Activated CD4-positive, alpha-beta T cell treated with anti-CD3 and anti-CD28 coated beads, Interleukin-2, amount 10 ng/mL, durations not matched to agents 24 days and 14 days (primary cell): ENCODE measurements around the gene ZSWIM8. TPM values are rescaled to one million over a fixed set of nuclear protein-coding genes. Genes with fewer than 3 reads are reported as not detected.

Experiments used
- DNase-seq: peaks from one replicate; pipeline ENCODE4 v3.0.0; 2022
- H3K27ac Mint-ChIP-seq: one replicate; pipeline ENCODE4 v1.8.0; 2022; ENCODE audit warnings: mild to moderate bottlenecking, mixed read lengths
- H3K27me3 Mint-ChIP-seq: one replicate; pipeline ENCODE4 v1.8.0; 2022; ENCODE audit warnings: mixed read lengths
- H3K36me3 Mint-ChIP-seq: one replicate; pipeline ENCODE4 v1.8.0; 2022; ENCODE audit warnings: low read depth, mild to moderate bottlenecking, mixed read lengths
- H3K4me1 Mint-ChIP-seq: one replicate; pipeline ENCODE4 v1.8.0; 2021; ENCODE audit warnings: mixed read lengths
- H3K4me3 Mint-ChIP-seq: one replicate; pipeline ENCODE4 v1.8.0; 2022; ENCODE audit warnings: mild to moderate bottlenecking, moderate library complexity, mixed read lengths
- H3K9me3 Mint-ChIP-seq: one replicate; pipeline ENCODE4 v1.8.0; 2021; ENCODE audit warnings: mixed read lengths
- intact Hi-C: fragments of 100-400 bp; cut with micrococcal nuclease; formaldehyde crosslinking; loops from one replicate; pipeline ENCODE4 v1.15.1; 2023
- total RNA-seq: library from RNA; stranded (reverse); gene quantifications from 2 replicates; pipeline ENCODE4 v1.2.3, GENCODE V29; 2022

The ZSWIM8 gene
- total RNA-seq, 1 donor from 2014 or later = 50.8 TPM

GRCh38 chr10:73840403-73841060 is 55.1 kb downstream of the ZSWIM8 start:
- Mint-ChIP-seq H3K36me3 (peaks cover 28% of the 10 kb centered on the region), H3K4me3 (no peak overlapping the region), H3K27me3 (no peaks in the 10 kb centered on the region), H3K27ac (no peak overlapping the region), H3K4me1 (no peaks in the 10 kb centered on the region), H3K9me3 (no peaks in the 10 kb centered on the region)
- no peak for DNase-seq
- intact Hi-C loops = no loop called here

- Mint-ChIP-seq H3K9me3 (no peaks in the 10 kb centered on the region), H3K27ac (no peak overlapping the region), H3K36me3 (peaks cover 32% of the 10 kb centered on the region), H3K4me3 (no peak overlapping the region), H3K27me3 (no peaks in the 10 kb centered on the region), H3K4me1 (no peaks in the 10 kb centered on the region)
- no peak for DNase-seq
- intact Hi-C loops = no loop called here
Observed at GRCh38 chr10:73841061-73841421, 55.6 kb downstream of the ZSWIM8 start.

- Mint-ChIP-seq H3K4me1 (no peaks in the 10 kb centered on the region), H3K9me3 (no peaks in the 10 kb centered on the region), H3K27ac (no peak overlapping the region), H3K36me3 (peaks cover 32% of the 10 kb centered on the region), H3K4me3 (no peak overlapping the region), H3K27me3 (no peaks in the 10 kb centered on the region)
- intact Hi-C loops = no loop called here
- DNase-seq = no peak
Observed at GRCh38 chr10:73841526-73842285, 56.3 kb downstream of the ZSWIM8 start.

- Mint-ChIP-seq H3K9me3 (no peaks in the 10 kb centered on the region), H3K36me3 (peaks cover 34% of the 10 kb centered on the region), H3K4me3 (no peak overlapping the region), H3K27ac (no peak overlapping the region), H3K4me1 (no peaks in the 10 kb centered on the region), H3K27me3 (no peaks in the 10 kb centered on the region)
- no peak for DNase-seq
- intact Hi-C loops = no loop called here
Observed at GRCh38 chr10:73842349-73842748, 56.9 kb downstream of the ZSWIM8 start.

GRCh38 chr10:73843261-73843660 is 57.9 kb downstream of the ZSWIM8 start:
- Mint-ChIP-seq H3K27ac (no peak overlapping the region), H3K4me3 (no peak overlapping the region), H3K36me3 (peaks cover 37% of the 10 kb centered on the region), H3K9me3 (no peaks in the 10 kb centered on the region), H3K4me1 (no peaks in the 10 kb centered on the region), H3K27me3 (no peaks in the 10 kb centered on the region)
- intact Hi-C loops = no loop called here
- DNase-seq = no peak

GRCh38 chr10:73847031-73847430 is 61.6 kb downstream of the ZSWIM8 start:
- H3K9me3 Mint-ChIP-seq = no peaks in the 10 kb centered on the region
- H3K27ac Mint-ChIP-seq = no peak overlapping the region
- H3K36me3 Mint-ChIP-seq = peaks cover 51% of the 10 kb centered on the region
- no peaks in the 10 kb centered on the region for H3K27me3 Mint-ChIP-seq
- DNase-seq = no peak
- H3K4me3 Mint-ChIP-seq = no peak overlapping the region
- peaks cover 13% of the 10 kb centered on the region for H3K4me1 Mint-ChIP-seq
- intact Hi-C loops = no loop called here

GRCh38 chr10:73848821-73849489 is 63.5 kb downstream of the ZSWIM8 start:
- peak overlapping the region; percentile 86 for H3K27ac Mint-ChIP-seq
- peak overlapping the region; percentile 57 for H3K4me3 Mint-ChIP-seq
- no peaks in the 10 kb centered on the region for H3K27me3 Mint-ChIP-seq
- intact Hi-C loops = loop anchor here (1.0 to 2.0 kb wide), 4 partner anchors 26 to 232 kb away; no protein-coding TSS in a partner anchor
- peak; percentile 98 for DNase-seq
- H3K36me3 Mint-ChIP-seq = peaks cover 54% of the 10 kb centered on the region
- peaks cover 13% of the 10 kb centered on the region for H3K4me1 Mint-ChIP-seq
- no peaks in the 10 kb centered on the region for H3K9me3 Mint-ChIP-seq

GRCh38 chr10:73850211-73850610 is 64.8 kb downstream of the ZSWIM8 start:
- Mint-ChIP-seq H3K4me3 (no peak overlapping the region), H3K9me3 (no peaks in the 10 kb centered on the region), H3K27me3 (no peaks in the 10 kb centered on the region), H3K36me3 (peaks cover 55% of the 10 kb centered on the region), H3K27ac (no peak overlapping the region), H3K4me1 (peaks cover 15% of the 10 kb centered on the region)
- intact Hi-C loops = no loop called here
- DNase-seq = no peak

- Mint-ChIP-seq H3K4me1 (peaks cover 15% of the 10 kb centered on the region), H3K27me3 (no peaks in the 10 kb centered on the region), H3K36me3 (peaks cover 55% of the 10 kb centered on the region), H3K27ac (no peak overlapping the region), H3K9me3 (no peaks in the 10 kb centered on the region), H3K4me3 (no peak overlapping the region)
- intact Hi-C loops = no loop called here
- DNase-seq = no peak
Observed at GRCh38 chr10:73850863-73851461, 65.6 kb downstream of the ZSWIM8 start.

Other genes starting within 250 kb of the ZSWIM8 start
- gene USP54, start 194.3 kb upstream of the ZSWIM8 start, total RNA-seq = 7.3 and 7.8 TPM in 2 replicates
- not detected in 2 replicates for gene MYOZ1, start 144.1 kb upstream of the ZSWIM8 start, total RNA-seq
- gene SYNPO2L, start 129.6 kb upstream of the ZSWIM8 start, total RNA-seq = 0.05 TPM in 1 of 2 replicates, not detected in the other
- gene AGAP5, start 87.5 kb upstream of the ZSWIM8 start, total RNA-seq = 10.1 and 13.9 TPM in 2 replicates
- gene SEC24C, start 41.2 kb upstream of the ZSWIM8 start, total RNA-seq = 106 TPM in 2 replicates
- gene CHCHD1, start 3.6 kb upstream of the ZSWIM8 start, total RNA-seq = 34.9 and 37.8 TPM in 2 replicates
- gene NDST2, start 26.0 kb downstream of the ZSWIM8 start, total RNA-seq = 50.5 and 50.6 TPM in 2 replicates
- gene CAMK2G, start 88.9 kb downstream of the ZSWIM8 start, total RNA-seq = 20.2 and 22.1 TPM in 2 replicates
- gene PLAU, start 125.5 kb downstream of the ZSWIM8 start, total RNA-seq = 0.57 and 0.72 TPM in 2 replicates
- 26.1 and 26.8 TPM in 2 replicates for gene VCL, start 212.5 kb downstream of the ZSWIM8 start, total RNA-seq